GM10248 (cell line): ENCODE results near the gene NKAIN2.

Experiments
- CTCF ChIA-PET: fragments of 300-600 bp; sonication (Branson Sonifier 250); formaldehyde crosslinking; extraction: SDS; loops from one replicate; lab custom pipeline; 2021; ENCODE audit warnings: antibody characterized with exemption; lab: Yijun Ruan, JAX
- POLR2A ChIA-PET: fragments of 350-650 bp; sonication (Branson Sonifier 250); formaldehyde crosslinking; extraction: SDS; loops from one replicate; lab custom pipeline; 2020; ENCODE audit warnings: antibody characterized with exemption; lab: Yijun Ruan, JAX
- DNase-seq: peaks from one replicate; pipeline ENCODE4 v3.0.0; 2012; ENCODE audit errors: extremely low spot score
- TF ChIP-seq, protein P1 (sequence below): IDR thresholded peaks from 2 replicates; pipeline ENCODE4 v1.5.1; 2012; ENCODE audit warnings: mild to moderate bottlenecking, low read depth; ENCODE audit errors: extremely low read depth, missing control alignments, control extremely low read depth

The NKAIN2 gene

DNA sequence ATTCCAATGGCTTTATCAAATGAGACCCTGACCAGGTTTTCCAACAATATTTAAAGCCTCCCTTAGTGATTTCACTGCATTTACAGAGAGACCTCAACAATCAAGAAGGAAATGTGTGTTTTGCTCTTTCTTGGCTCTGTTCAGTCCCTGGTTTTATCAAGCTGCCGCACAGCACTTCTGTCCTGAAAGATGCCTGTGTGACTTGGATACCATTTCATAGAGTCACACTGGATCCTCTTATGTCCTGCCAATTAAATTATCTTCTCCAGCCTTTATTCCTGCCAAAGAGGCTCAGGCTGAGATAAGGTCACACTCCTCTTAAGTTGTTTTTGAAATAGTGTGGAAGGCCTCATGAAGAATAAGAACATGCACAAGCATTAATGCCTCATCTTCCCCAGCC, 961.6 kb downstream of the NKAIN2 start:
- DNase-seq, result no peak
- POLR2A ChIA-PET, result no interaction called here
- CTCF ChIA-PET, result no interaction called here
- TF ChIP-seq, protein P1, sequence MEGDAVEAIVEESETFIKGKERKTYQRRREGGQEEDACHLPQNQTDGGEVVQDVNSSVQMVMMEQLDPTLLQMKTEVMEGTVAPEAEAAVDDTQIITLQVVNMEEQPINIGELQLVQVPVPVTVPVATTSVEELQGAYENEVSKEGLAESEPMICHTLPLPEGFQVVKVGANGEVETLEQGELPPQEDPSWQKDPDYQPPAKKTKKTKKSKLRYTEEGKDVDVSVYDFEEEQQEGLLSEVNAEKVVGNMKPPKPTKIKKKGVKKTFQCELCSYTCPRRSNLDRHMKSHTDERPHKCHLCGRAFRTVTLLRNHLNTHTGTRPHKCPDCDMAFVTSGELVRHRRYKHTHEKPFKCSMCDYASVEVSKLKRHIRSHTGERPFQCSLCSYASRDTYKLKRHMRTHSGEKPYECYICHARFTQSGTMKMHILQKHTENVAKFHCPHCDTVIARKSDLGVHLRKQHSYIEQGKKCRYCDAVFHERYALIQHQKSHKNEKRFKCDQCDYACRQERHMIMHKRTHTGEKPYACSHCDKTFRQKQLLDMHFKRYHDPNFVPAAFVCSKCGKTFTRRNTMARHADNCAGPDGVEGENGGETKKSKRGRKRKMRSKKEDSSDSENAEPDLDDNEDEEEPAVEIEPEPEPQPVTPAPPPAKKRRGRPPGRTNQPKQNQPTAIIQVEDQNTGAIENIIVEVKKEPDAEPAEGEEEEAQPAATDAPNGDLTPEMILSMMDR, result no peak

DNA sequence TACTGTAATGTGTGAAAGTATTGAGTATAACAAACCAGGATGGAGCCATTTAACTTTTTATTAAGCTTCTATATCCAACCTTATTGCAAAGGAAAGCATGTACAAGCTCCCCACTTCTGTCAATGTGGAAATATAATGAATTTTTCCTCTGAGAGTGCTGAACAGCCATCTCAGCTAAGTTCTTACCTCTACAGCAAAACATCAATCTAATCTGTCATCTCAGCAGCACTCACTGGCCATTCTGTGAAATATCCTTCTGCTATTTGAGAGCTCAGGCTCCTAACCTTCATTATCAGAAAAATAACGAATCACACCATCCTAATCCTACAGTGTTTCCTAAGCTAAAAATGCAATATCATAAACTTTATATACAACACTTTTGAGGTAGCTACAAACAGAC, 964.6 kb downstream of the NKAIN2 start:
- DNase-seq, result no peak
- POLR2A ChIA-PET, result no interaction called here
- CTCF ChIA-PET, result interaction anchor here (0.8 to 1.2 kb wide), 2 partner anchors 12 to 32 kb away, joined by 3 to 4 read pairs; no protein-coding TSS in a partner anchor
- TF ChIP-seq, protein P1, result no peak

DNA sequence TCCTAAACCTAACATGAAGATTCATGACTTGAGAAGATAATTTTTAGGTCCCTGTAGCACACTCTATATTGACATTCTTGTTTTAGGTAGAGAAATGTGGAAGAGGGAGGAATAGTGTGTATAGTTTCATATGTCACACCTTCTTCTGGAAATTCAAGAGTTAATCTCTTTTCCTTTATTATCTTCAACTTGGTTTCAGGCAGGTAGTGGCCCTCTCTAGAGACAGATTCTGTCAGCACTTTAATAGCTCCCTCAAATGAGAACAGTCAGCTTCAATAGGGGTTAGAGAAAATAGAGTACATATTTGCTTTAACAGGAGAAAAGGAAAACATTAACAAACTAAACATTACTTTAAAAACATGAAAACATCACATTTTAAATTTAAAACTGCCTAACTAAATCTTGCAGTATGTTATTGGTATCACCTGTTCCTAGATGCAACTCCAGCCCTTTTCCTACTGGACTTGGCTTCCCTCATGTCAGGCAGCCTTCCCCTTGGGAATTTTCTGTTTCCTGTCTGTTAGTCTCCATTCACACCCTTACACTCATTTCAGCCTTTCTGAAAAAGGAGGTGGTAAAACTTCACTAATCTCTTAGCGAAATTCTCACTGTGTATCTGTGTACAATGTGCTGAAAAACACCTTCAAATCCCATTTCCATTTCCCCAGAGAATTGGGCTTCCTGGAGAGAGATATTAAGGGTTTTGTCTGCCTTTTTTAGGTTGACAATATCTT, 966.3 kb downstream of the NKAIN2 start:
- ChIA-PET CTCF (interaction anchor here (0.9 kb wide), 1 partner anchor 18 kb away, joined by 3 read pairs; no protein-coding TSS in a partner anchor), POLR2A (no interaction called here)
- TF ChIP-seq, protein P1, result no peak
- DNase-seq, result no peak

DNA sequence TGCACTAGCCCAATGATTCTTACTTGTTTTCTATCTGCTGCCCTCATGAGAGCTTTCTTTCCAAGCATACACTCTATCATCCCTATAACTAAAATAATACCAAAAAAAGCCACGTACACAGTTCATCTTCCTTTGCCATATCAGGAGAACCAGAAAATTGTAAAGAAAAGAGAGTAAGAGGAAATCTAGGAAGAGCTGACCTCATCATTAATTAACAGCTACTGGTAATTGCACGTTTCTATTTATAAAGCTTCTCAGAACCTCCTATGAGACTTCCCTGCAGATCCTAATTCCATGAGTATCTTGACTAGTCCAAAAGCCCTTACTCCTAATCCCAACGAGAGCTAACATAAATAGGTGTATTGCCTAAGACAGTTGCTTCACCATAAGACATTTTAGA, 967.1 kb downstream of the NKAIN2 start:
- POLR2A ChIA-PET, result no interaction called here
- TF ChIP-seq, protein P1, result no peak
- CTCF ChIA-PET, result interaction anchor here (0.9 kb wide), 1 partner anchor 19 kb away, joined by 3 read pairs; no protein-coding TSS in a partner anchor
- no peak for DNase-seq

DNA sequence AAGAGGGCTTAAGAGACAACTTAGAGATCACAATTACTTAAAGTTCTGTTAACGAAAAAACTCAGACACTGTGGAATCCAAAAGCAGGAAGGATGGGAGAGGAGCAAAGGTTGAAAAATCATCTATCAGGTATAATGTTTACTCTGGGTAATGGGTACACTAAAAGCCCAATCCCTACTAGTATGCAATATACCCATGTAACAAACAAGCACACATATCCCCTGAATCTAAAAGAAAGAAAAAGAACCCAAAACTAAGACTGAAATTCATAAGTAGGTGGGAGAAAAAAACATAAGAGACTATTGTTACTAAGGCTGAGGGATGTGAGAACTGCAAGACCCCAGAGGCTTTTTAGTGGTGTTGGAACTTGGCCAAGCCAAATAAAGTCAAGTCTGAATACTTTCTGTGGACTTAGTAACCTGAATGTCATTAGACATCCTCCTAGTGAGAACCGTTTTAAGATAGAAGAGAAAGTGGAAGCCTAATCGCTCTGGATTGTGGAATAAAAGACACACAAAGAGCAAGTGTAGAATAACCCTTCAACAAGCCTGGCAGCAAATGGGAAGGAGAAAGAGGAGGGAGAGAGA, 969.2 kb downstream of the NKAIN2 start:
- POLR2A ChIA-PET, result no interaction called here
- CTCF ChIA-PET, result no interaction called here
- no peak for DNase-seq
- TF ChIP-seq, protein P1, result no peak

DNA sequence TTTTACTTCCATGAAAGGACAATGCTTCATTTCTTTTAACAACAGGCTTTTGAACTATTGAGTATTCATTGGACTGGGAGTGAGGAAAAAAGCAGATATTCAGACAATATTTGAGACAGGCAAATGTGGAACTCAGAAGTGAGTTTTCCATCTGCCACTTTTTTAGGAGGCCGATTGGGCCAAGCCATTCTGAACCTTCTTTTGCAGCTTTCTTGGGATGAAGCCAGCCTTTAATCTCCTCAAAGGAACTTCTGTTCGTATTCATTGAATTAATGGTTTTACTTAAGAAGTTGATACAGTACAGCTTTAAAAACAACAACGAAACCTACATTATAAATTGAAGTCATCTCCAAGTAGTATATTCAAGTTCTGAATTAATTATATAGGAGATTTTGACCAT, 971.5 kb downstream of the NKAIN2 start:
- TF ChIP-seq, protein P1, result no peak
- ChIA-PET POLR2A (no interaction called here), CTCF (interaction anchor here (1.3 kb wide), 1 partner anchor 27 kb away, joined by 3 read pairs; no protein-coding TSS in a partner anchor)
- DNase-seq, result no peak
